Gastroesophageal sphincter (tissue), 4 donors: Measurements from ENCODE around the gene HOMER1. TPM values are rescaled to one million over a fixed set of nuclear protein-coding genes. Genes with fewer than 3 reads are reported as not detected.

Source experiments
- ATAC-seq: fragments of 150-250 bp; one replicate; pipeline ENCODE4 v1.9.1; 2016; ENCODE audit warnings: mild to moderate bottlenecking, moderate library complexity
- H3K27ac ChIP-seq, 4 donors: fragments of 200-600 bp; sonication (generic) in 3 of 4; 1 replicate in 3 of 4; 2 replicates in 1 of 4; pipeline ENCODE4 v1.5.1; 2016 to 2019
- H3K27me3 ChIP-seq: fragments of 200-600 bp; sonication (generic); one replicate; pipeline ENCODE4 v1.5.1; 2019
- H3K36me3 ChIP-seq, 2 donors: fragments of 200-600 bp; sonication (generic); one replicate each; pipeline ENCODE4 v1.5.1; 2019; ENCODE audit warnings: control low read depth in 1 of 2
- H3K4me1 ChIP-seq, 3 donors: fragments of 200-600 bp; sonication (generic); 1 replicate in 2 of 3; 2 replicates in 1 of 3; pipeline ENCODE4 v1.5.1; 2016 to 2019; ENCODE audit warnings: control low read depth in 2 of 3
- H3K4me3 ChIP-seq, 2 donors: fragments of 200-600 bp; sonication (generic); one replicate each; pipeline ENCODE4 v1.5.1; 2019; ENCODE audit warnings: mild to moderate bottlenecking in 1 of 2, moderate library complexity in 1 of 2
- H3K9me3 ChIP-seq, 3 donors: fragments of 200-600 bp; sonication (generic); one replicate each; pipeline ENCODE4 v1.5.1; 2017 to 2019; ENCODE audit warnings: control low read depth in 2 of 3
- EP300 ChIP-seq: sonication (generic); formaldehyde crosslinking; IDR thresholded peaks from one replicate; pipeline ENCODE4 v1.6.1; 2017; ENCODE audit warnings: antibody characterized with exemption, mild to moderate bottlenecking
- POLR2A ChIP-seq, 2 donors: fragments of 450-650 bp; IDR thresholded peaks; one replicate each; pipeline ENCODE4 v1.6.1; 2017; ENCODE audit warnings: antibody characterized with exemption in 2 of 2, mild to moderate bottlenecking in 2 of 2, moderate library complexity in 1 of 2
- POLR2AphosphoS5 ChIP-seq: sonication (generic); formaldehyde crosslinking; IDR thresholded peaks from one replicate; pipeline ENCODE4 v1.6.1; 2017; ENCODE audit warnings: antibody characterized with exemption
- WGBS, 2 donors: methylation state at CpG; one replicate each; pipeline ENCODE4 v1.1.5; 2018; ENCODE audit warnings: low coverage in 1 of 2; 5-methylcytosine and 5-hydroxymethylcytosine counted together
- total RNA-seq, 4 donors: library from RNA; depleted of rRNA; stranded (reverse); fragments of >200 nt; gene quantifications; one replicate each; pipeline ENCODE4 v1.1.0, GENCODE V29; 2016
- TF ChIP-seq, protein P1 (sequence below), 4 experiments: fragments of 200-600 bp in 2 of 4; fragments of 450-650 bp in 2 of 4; sonication (generic) in 1 of 4; IDR thresholded peaks; one replicate each; pipeline ENCODE4 v1.5.1; 2017 to 2019; ENCODE audit warnings: antibody characterized with exemption in 4 of 4, mild to moderate bottlenecking in 2 of 4, moderate library complexity in 2 of 4

The HOMER1 gene
- total RNA-seq, 4 donors from 2014 or later, result 13.0 to 26.3 (median 15.0) TPM

DNA sequence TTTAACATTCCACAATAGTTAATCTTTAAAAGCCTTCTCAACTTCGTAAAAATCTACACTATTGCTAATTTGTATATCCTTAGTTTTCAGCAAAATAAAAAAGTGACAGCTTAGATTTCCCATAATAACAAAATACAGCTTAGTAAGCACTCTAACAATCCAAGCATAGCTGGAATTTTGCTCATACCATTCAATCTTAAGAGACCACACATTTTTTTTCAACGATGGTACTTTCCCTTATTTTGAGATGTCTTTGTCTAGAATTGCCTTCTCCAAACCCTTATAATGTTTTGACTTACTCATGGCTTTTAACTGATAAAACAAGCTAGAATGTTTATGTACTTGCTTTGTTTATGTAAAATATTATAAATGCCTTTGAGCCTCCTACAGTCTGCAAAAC lies 65.6 kb downstream of the HOMER1 start:
- 42 to 79% methylated on average over 2 of the region's 2 CpGs for WGBS, 2 donors
- Histone ChIP-seq H3K4me3 (no peak overlapping the region), H3K27me3 (no peaks in the 10 kb centered on the region), H3K9me3 (no peaks in the 10 kb centered on the region), H3K4me1 (peaks cover 0 to 3% (median 0%) of the 10 kb centered on the region in 3 donors), H3K36me3 (no peaks in the 10 kb centered on the region), H3K27ac (no peak overlapping the region)
- no peak for ATAC-seq
- TF ChIP-seq EP300 (no peak), POLR2A (IDR thresholded peaks at IDR 0.05) (no peak), POLR2AphosphoS5 (no peak)
- TF ChIP-seq, protein P1, sequence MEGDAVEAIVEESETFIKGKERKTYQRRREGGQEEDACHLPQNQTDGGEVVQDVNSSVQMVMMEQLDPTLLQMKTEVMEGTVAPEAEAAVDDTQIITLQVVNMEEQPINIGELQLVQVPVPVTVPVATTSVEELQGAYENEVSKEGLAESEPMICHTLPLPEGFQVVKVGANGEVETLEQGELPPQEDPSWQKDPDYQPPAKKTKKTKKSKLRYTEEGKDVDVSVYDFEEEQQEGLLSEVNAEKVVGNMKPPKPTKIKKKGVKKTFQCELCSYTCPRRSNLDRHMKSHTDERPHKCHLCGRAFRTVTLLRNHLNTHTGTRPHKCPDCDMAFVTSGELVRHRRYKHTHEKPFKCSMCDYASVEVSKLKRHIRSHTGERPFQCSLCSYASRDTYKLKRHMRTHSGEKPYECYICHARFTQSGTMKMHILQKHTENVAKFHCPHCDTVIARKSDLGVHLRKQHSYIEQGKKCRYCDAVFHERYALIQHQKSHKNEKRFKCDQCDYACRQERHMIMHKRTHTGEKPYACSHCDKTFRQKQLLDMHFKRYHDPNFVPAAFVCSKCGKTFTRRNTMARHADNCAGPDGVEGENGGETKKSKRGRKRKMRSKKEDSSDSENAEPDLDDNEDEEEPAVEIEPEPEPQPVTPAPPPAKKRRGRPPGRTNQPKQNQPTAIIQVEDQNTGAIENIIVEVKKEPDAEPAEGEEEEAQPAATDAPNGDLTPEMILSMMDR (IDR thresholded peaks at IDR 0.05), result no peak

DNA sequence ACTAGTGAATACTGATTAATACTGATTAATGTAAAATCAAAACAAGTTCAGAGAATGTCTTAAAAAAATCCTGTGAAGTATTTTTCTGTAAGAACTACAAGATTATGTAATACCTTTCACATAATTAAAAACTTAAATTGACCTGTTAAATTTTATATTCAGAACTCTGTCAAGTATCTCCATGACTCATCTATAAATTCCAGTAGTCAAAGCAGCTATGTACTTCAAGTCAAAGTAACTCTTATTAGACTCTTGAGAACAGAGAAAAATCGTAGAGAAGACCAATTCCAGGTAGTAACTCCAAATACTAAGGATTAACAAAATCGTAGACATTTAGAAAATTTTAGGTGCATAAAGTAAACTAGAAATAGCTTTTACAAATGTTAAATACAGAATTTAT lies 77.1 kb downstream of the HOMER1 start:
- no peaks in the 10 kb centered on the region for H3K27me3 ChIP-seq
- no peaks in the 10 kb centered on the region for H3K4me1 ChIP-seq
- ATAC-seq, result no peak
- 63 to 72% methylated on average over 2 of the region's 2 CpGs for WGBS, 2 donors
- TF ChIP-seq POLR2AphosphoS5, result no peak
- TF ChIP-seq EP300, result no peak
- TF ChIP-seq POLR2A (IDR thresholded peaks at IDR 0.05), result no peak
- TF ChIP-seq, protein P1 (IDR thresholded peaks at IDR 0.05), result no peak
- no peaks in the 10 kb centered on the region for H3K36me3 ChIP-seq
- no peak overlapping the region for H3K27ac ChIP-seq
- no peaks in the 10 kb centered on the region for H3K9me3 ChIP-seq
- H3K4me3 ChIP-seq, result no peak overlapping the region

DNA sequence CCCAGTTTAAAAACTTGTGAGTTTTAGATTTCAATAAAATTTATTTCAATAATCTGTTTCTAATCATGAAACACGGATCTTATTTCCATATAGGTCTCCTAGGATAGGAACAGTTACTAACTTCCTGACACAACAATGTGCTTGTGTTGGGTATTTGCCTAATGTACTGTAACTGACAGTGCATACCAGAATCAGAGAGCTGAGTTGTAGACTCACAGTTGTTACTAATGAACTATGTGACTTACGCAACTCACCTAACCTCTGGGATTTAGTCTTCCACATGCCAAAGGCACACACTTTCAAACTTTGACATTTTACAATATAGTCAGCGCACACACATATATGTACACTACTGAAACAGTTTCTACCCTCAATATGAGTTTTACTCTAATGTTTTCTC lies 77.7 kb downstream of the HOMER1 start:
- H3K36me3 ChIP-seq, result no peaks in the 10 kb centered on the region
- no peak overlapping the region for H3K27ac ChIP-seq
- H3K4me3 ChIP-seq, result no peak overlapping the region
- 84 to 97% methylated on average over 3 of the region's 3 CpGs for WGBS, 2 donors
- no peaks in the 10 kb centered on the region for H3K9me3 ChIP-seq
- H3K4me1 ChIP-seq, result no peaks in the 10 kb centered on the region
- no peaks in the 10 kb centered on the region for H3K27me3 ChIP-seq
- ATAC-seq, result no peak
- TF ChIP-seq, protein P1 (IDR thresholded peaks at IDR 0.05), result no peak
- TF ChIP-seq POLR2A (IDR thresholded peaks at IDR 0.05) (no peak), EP300 (no peak), POLR2AphosphoS5 (no peak)

DNA sequence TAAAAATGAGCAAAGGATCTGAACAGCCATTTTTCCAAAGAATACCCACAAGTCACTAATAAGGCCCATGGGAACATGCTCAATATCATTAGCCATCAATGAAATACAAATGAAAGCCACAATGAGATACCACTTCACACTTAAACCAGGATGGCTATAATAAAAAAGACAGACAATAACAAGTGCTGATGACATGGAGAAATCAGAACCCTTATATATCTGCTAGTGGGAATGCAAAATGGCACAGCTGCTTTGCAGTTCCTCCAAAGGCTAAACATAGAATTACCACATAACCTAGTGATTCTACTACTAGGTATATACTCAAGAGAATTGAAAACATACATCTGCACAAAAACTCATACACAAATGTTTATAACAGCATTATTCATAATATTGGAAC lies 83.7 kb downstream of the HOMER1 start:
- Histone ChIP-seq H3K27ac (no peak overlapping the region), H3K36me3 (no peaks in the 10 kb centered on the region), H3K4me3 (no peak overlapping the region), H3K4me1 (no peaks in the 10 kb centered on the region), H3K27me3 (no peaks in the 10 kb centered on the region), H3K9me3 (no peaks in the 10 kb centered on the region)
- no peak for ATAC-seq
- no peak for TF ChIP-seq EP300
- TF ChIP-seq POLR2AphosphoS5, result no peak
- no peak for TF ChIP-seq POLR2A (IDR thresholded peaks at IDR 0.05)
- TF ChIP-seq, protein P1 (IDR thresholded peaks at IDR 0.05), result no peak

DNA sequence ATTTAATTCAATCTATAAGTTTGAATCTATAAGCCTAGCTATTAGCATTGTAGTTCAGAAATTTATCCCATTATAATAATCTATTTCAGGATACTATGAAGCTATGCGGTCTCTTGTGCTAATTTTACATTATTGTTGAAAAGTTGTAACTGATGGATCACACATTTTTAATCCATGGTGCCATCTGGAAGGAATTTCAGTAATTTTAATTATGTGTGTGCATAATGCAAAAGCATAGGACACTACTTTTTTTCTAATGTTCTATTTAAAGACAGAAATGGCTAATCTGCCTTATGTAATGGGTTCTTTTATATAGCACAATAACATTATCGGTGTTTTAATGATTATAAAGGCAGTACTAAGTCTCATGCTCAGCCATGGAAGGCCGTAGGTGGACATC lies 90.6 kb downstream of the HOMER1 start:
- Histone ChIP-seq H3K4me3 (no peak overlapping the region), H3K27me3 (no peaks in the 10 kb centered on the region), H3K9me3 (no peaks in the 10 kb centered on the region), H3K4me1 (no peaks in the 10 kb centered on the region), H3K36me3 (no peaks in the 10 kb centered on the region), H3K27ac (no peak overlapping the region)
- no peak for ATAC-seq
- TF ChIP-seq POLR2AphosphoS5 (no peak), POLR2A (IDR thresholded peaks at IDR 0.05) (no peak), EP300 (no peak)
- TF ChIP-seq, protein P1 (IDR thresholded peaks at IDR 0.05), result no peak
- 54 to 56% methylated on average over 3 of the region's 3 CpGs for WGBS, 2 donors
